Activated naive CD4-positive, alpha-beta T cell treated with Interleukin-2 at 50 U/mL for 16 hours (primary cell): Measurements from ENCODE around the gene RASD1.

ENCODE experiments used
- DNase-seq: peaks from one replicate; pipeline ENCODE4 v3.0.0-alpha.2; 2020

RASD1 gene

DNA sequence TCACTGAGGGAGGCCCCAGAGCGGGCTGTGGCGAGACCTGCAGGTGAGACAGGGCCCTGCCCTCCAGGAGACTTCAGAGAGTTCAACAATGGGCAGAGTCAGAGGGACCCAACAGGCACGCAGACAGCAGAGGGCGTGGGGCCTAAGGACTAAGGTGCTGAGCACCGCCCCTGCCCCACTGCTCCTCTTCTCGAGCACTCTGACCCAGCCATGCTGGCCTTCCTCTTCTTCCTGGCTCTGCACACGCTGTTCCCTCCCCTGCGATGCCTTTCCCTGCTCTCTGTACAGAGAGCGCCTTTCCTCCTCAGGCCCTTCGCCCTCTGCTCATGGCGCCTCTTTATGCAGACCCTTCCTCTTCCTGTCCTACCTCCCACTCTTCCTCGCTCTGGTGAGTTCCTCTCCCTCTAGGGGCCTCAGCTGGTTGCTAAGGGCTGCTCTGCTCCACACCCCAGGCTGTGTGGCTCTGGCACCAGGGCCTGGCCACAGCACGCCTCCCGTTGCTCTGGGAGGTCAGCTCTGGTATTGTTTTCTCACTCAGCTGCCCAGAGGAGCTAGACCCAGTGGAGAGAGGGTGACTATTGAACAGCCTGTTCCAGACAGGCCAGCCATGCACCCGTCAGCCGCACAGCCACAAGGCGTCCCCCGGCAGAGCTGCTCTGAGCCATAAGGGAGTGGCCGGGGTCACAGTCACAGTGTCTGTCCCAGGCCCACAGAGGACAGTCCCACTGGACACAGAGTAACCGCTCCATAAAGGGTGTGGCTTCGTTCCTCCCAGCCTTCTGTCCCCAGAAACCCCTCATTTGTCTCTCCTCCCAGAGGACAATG is 13.6 kb upstream of the RASD1 start:
- DNase-seq = no peak

DNA sequence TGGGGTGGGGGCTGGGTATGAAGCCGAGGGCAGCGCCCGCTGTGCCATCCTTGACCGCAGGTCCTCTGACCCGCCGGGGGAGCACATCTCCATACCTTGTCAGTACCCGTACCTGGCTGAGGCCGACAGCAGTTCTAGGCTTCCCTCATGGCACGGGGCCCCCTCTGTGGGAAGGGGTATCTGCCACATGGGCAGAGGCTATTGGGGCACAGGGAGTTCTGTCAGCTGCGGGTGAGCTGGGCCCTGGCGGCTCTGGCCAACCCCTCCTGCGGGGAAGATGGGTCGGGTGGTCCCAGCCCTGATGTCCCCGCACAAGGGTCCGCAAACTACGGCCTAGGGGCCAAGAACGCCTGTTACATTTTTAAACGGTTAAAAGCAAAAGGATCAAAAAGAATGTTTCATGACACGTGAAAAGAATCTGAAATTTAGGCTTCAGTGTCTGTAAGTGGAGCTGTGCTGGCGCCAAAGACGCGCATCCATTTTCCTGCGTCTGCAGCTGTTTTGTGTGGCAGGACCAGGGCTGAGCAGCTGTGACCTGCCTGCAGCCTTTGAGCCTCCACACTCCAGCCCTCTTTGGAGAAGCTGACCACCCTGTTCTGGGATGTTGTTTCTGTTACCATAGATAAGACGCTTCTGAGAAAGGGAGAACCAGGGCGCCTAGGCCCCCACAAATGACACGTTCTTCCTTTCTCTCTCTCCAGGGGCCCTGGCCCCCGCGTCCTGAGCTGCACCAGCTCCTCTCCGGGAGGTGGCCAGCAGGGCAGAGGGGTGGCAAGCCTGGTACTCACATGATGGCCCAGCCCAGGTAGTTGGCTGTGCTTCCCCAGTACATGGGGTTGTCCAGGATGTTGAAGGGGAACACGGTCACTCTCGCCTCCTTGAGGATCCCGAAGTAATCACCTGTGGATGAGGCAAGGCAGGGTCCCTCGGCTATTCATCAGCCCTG is 12.7 kb upstream of the RASD1 start:
- no peak for DNase-seq

DNA sequence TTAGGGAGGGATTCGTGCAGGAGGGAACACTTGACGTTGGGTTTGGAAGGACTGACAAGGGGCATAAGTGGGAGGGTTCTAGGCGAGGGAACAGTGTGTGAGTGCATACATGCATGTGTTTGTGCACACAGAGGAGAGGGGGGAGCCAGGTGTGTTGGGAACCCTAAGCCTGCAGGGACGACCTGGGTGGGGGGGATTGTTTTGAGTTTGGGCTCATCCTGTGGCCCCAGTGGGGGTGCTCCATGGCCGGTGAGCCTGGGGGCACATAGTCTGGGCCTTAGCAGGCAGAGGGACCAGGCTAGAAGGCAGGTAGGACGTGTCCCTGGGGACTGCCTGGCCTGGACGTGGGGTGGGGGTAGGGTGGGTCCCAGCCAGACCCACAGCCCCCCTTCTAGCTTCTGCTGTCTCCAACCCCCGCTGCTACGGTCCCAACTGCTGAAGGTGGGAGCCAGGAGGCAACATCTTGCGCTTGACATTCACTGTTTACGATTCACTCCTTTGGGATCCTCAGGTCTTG is 11.9 kb upstream of the RASD1 start:
- DNase-seq = no peak

DNA sequence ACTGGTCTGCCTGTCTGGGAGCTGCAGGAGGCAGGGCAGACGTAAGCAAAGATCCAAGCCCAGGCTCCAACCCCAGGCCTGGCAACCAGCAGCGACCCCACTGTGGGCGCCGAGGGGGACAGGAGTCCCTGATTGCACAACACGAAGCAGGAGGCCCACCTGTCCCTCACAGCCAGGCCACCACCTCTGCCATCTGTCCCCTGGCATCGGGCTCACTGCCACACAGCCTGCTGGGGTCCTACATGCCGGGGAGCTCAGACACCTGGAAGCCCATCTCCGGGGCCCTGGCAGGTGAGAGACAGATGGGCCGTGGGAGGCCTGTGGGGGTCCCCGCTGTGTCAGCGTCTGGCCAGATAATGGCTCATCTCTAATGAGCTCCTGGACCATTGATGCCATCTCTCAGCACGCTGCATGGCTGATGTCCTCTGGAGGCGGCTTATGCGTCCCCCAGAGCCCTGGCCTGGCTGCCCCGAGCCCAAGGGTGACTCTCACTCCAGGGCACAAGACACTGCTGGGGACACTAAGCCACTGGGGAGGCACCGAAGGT is 11.3 kb upstream of the RASD1 start:
- DNase-seq = no peak

DNA sequence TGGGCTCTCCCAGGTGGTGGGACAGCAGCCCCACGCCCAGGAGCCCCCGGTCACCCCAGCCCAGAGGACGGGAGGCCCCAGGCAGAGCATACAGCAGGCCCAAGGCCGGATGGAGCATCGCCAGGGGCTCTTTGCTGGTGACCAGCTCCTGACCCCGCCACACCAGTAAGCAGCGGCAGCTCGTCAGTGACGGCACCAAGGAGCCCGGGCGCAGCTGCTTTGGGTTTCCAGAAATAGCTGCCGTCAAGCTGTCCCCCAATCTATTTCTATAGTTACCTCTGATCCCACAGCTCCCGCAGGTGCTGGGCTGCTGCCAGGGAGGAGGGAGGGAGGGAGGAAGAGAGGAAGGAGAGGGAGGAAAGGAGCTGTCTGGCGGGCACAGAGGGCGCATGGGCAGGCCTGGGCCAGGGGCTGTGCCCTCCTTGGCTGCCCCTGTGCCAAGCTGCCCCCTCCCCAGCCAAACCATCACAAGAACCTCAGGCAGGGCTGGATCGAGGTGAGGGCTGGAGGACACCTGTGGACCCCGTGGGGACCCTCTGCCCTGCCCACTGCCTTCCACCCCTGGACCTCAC is 10.8 kb upstream of the RASD1 start:
- DNase-seq = no peak

DNA sequence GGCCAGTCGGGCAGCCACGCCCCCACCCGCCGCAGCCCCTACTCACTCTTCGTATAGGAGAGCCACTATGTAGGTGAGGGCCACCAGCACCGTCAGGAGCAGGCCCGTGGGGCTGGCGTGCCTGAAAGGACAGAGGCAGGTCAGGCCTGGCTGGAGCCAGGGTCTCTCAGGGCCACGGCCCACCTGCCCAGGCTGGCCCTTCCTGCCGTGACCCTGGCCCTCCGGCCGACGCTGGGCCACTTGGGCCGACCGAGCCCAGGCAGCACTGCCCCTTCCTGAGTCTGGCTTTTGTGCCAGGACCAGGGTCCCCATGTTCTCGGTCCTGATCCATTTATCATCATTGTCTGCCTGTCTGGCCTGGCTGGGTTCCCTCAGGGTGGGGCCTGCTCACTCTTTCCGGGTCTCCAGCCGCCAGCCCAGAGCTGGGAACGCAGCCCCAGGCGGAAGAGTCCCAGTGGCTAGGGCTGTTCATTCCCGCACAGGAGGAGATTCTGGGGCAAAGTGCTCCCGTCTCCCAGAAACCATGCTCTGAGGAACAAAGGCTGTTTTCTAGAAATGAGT is 10.1 kb upstream of the RASD1 start:
- DNase-seq = no peak

DNA sequence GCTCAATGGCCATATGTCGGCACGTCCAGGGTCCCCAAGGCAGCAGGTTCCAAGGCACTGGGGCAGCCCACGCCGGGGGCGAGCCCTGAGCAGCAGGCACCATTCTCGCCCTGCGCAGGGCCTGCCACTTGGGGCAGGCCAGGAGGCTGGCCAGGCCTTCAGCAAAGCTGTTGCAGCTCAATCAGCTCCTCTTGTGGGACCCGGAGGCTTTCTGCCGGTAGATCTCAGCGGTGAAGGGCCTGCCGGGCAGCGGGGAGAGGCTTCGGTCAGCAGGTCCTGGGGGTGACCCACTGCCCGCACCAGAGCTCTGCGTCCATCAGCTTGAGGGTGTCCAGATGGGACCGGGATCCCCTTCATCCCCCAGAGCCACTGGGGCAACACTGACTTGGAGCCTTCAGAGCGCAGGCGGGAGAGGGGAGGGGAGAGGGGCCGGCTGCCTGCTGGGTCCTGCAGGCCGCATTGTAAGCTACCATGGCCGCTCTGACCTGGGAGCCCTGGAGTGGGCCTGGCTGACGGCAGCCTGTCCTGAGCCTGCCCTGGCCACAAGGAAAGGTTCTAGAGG is 9.5 kb upstream of the RASD1 start:
- DNase-seq = no peak

DNA sequence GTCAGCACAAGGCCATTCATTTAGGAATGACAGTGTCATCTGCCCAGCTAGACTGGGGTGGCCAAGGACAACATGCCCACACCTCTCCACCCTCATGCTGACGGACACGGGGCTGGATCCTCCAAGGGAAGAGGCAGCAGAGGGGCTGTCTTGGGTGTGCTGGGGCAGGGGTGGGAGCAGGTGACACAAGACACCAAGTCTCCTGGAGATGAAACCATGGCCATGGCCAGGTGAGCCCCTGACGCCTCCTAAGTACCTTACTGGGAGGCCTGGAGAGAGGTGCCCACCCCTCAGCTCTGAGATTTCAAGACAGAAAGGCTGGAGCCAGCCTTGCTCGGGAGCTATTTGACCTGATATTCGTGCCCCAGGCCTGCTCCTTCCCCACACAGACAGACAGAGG is 9.0 kb upstream of the RASD1 start:
- no peak for DNase-seq

DNA sequence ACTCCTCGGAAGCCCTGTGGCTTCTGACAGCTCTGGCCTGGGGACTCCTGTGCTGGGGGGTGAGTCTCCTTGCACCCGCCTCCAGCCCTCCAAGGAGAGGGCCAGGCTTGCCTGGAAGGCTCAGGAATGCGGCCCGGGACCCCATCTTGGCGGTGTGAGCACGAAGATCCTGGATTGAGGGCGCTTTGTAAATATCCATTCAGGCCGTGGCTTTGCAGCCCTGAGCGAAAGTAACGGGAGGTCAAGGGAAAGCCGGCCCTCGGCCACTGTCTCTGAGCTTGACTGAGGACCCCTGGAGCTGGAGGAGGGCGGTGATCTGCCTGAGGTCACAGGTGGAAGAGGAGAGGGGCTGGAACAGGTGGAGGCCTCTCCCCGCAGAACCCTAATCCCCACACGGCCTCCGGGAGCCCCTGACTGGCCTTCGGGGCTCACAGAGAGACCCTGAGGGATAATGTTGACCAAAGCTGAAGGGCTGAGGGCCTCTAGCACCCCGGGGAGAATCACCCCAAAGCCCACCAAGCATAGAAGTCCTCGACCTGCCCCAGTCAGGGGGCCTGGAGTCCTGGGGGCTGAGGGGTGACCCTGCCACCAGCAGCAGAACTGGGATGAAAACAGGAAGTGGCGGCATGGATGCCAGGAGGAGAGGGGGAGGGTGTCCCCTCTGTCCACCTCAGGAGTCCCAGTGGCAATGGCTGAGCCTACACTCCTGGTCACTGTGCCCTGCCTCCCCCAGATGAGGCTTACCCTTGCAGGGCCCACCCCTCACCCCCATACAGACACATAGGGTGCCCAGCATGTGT is 8.3 kb upstream of the RASD1 start:
- DNase-seq = no peak

DNA sequence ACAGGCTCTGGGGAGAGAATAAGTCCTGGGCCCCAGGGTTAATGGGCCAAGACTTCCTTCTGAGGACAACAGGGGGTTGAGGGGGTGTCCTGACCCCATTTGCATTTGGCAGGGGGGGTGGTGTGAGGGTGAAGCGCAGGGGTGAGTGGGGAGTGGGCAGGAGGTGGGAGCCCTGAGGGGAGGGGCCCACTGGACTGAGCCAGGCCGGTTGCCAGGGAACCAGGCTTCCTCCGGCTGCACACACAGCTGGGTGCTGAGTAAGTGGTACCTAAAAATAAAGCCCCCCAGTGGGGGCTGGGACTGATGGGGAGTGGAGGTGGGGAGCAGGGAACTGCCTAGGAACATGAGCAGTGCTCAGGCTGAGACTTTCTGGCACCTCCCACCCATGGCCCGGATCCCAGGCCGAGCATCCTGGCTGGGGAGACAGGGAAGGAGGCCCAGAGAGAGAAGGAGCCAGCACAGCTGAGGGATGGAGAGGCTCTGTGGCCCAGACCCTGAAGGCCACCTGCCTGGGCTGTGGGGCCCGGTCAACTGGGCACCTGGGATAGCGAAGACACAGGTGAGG is 7.5 kb upstream of the RASD1 start:
- no peak for DNase-seq

DNA sequence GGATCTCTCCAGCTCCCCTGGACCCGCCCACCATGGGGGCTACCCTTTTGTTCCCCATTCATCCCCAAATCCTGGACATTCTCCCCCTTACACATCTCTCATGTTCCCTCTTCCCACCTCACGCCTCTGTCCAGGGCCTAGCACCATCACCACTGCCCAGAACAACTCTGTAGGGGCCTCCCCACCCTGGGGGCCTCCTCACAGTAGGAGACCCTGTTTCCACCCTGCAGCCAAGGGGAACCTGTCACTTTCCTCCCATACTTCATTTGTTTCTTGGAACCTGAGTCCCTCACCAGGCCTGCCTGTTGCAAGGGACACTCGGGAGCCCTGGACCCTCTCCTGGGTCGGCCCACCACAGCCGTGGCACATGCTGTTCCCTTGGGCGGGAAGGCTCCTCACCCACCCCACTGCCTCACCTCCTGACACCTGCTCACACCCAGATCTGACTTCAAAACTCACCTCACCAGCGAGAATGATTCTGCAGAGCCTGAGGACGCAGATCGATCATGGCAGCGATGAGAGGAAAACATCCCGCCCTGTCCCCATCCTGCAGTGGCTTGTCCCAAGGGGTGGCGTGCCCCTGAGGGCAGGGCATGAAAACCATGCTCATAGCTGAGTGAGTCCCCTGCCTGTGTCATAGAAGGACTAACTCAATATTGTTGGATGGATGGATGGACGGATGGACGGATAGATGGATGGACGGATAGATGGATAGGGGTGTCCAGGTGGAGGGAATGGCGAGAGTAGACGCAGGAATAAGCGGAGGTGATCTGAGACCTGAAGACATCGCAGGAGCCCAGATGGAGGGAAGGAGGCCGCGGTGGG is 6.8 kb upstream of the RASD1 start:
- no peak for DNase-seq

DNA sequence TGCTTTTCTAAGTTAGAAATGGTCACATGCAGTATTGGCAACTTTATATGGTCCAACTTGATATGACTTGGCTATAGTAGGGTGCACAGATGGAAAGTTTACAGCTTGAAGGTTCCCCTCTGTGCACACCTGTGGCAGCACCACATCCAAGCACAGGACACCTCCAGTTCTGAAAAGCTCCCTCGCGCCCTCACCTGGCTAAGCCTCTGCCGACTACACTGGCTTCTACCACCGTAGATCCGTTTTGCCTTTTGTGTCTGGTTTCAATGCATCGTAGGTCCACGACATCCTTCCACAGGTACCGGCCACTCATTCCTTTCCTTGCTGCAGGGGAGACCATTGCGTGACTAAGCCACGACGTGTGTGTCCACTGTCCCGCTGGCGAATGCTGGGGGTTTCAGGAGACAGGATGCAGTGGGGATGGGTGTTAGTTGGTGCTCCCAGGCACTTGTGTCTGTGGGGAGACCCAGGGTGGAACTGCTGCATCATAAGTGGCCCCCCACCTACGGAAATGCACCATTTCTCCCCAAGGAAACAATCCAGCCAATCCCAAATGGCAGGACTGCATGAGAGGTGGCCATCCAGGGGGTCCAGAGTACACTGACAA is 4.9 kb upstream of the RASD1 start:
- no peak for DNase-seq

DNA sequence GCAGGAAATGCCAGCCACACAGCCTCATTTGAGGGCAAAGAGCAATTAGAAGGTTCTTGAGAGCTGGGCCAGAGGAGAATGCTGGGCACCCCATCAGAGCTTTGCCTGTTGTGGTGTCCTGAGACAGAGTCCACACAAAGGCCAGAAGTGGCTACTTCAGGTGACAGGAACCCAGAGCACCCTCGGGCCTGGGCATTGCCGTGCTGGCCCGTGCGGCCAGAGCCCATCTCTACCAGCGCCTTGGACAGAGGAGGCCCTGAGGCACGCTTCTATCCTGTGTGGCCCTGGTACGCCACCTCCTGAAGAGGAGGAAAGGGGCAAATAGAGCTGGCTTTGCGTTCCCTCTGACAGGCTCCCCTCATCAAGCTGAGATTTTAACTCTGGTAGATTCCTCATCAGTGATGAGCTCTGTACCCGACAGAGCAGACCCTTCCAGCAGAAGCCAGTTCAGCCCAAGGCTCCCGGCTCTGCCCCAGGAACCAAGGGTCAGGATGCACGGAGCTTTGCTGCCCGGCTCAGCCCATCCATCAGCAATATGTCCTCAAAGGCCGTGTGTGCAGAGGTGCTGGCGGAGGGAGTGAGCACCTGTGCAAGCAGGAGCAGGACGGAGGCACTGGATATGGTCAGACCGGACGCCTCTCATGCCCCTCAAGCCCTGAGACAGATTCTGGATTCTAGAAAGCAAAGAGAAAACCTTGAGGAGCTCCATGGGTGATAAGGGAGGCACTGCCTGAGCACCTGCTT is 3.4 kb upstream of the RASD1 start:
- DNase-seq = no peak

DNA sequence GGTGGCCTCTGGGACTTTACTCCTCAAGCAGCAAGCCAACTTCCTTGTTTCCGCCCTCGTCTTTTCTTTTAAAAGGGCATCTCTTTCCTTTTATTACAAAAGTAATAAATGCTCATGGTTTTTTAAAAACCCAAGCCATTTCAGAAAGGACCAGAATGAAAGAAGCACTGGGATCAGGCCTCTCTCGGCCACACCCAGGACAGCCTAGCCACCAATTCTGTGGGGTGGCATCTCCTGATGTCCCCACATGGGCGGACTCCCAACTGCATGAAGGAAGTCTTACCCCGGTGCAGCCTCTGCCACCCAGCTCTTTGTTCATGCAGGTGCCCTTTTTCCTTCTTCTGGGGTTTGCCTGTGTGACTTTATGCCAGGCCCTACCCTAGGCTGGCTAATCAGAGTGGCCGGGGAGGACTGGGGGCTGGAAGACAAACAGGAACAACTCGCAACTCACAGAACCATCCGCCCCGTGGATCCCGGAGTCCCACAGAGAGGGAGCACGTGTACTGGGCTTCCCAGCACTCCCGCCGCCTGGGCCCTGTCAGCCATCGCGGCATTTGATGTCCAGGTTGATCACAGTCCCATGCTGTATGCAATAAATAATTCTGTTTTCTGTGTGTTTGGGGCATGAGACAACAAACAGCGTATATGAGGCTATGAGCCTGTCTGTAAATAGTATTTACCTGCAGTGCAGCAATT is 2.6 kb upstream of the RASD1 start:
- DNase-seq = no peak

DNA sequence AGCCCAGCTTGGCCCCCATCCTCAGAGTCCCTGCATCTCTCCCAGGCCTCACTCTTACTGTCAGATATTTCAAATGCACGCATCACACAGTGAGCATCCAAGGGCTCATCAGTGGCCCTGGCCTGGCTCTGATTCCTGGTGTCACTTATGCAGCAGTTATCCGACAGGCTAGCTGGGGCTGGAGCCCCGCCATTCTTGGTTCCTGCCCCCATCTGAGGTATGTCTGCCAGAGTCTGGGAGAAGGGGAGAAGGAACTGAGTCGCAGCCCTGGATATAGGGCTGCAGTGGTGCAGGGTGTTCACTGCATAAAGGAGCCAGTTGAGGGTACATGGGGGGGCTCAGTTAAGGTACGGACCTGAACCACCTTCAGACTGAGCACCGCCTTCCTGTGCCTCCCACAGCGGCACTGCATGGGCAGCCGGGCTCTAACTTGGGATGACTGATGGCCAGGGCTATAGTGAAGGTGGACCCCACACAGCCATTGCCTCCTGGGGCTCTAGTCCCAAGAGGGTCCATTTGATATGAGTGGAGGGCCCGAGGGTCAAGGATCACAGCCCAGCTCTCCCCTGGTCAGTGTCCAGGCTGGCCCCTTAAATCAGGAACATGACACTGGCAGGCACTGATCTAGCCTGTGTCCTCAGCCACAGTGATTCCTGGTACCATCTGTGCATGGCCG is 1.8 kb upstream of the RASD1 start:
- DNase-seq = no peak

DNA sequence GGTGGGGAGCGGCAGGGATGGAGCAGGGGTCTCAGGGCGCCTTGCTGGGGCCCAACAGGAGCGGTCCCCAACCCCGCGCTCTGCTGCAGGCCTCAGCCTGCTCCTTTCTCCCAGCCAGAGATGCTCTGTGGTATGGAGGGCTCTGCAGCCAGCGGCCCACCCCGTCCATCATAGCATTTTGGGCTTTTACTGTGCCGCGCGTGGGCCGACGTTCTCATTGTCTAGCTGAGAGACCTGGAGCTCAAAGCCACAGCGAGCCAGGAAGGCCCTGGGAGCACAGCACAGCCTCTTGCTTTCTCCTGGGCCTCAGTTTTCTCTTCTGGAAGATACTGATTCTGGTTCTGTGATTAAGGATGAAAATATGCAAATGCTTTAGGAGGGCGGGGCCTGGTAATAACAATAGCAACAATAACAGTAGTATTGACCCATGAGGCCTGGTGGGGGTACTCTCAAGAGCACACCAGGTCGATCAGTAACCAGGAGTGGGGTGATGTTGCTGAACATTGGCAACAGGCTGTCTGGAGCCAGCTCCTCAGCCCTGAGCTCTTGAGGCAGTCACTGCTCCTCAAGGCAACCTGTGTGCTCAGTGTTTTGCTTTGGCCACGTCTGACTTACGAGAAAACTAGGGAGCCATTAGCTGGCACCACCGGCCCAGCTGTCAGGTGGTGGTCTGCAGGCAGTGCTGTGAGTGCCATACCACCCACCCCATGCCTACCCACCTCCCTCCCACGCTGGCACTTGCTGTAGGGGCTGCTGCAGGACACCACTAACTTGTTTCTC is 1.1 kb upstream of the RASD1 start:
- no peak for DNase-seq
